Hepatocyte (in vitro differentiated cells): ENCODE data around the gene ARL17B. TPM values are rescaled to one million over a fixed set of nuclear protein-coding genes. Genes with fewer than 3 reads are reported as not detected.
"Not testable (repeated sequence)": the region's sequence is repeated elsewhere in the genome, so short reads cannot be mapped to it uniquely, and the experiment has no call there.

ENCODE experiments used
- DNase-seq: peaks from one replicate; pipeline ENCODE4 v3.0.0-alpha.2; 2016; ENCODE audit warnings: low spot score
- H2AFZ ChIP-seq: fragments of 200-600 bp; sonication (generic); 2 replicates; pipeline ENCODE4 v1.6.0; 2016; ENCODE audit warnings: antibody characterized with exemption, mild to moderate bottlenecking
- H3K27ac ChIP-seq: fragments of 200-600 bp; sonication (generic); 2 replicates; pipeline ENCODE4 v1.5.1; 2016; ENCODE audit warnings: mild to moderate bottlenecking
- H3K27me3 ChIP-seq: fragments of 200-600 bp; sonication (generic); 2 replicates; pipeline ENCODE4 v1.6.1; 2016
- H3K36me3 ChIP-seq: fragments of 200-600 bp; sonication (generic); replicated peaks from 2 replicates; pipeline ENCODE4 v1.5.1; 2016; ENCODE audit warnings: low read depth; ENCODE audit not compliant: insufficient read depth
- H3K4me1 ChIP-seq: fragments of 200-600 bp; sonication (generic); 2 replicates; pipeline ENCODE4 v1.5.1; 2016; ENCODE audit warnings: mild to moderate bottlenecking, moderate library complexity; ENCODE audit not compliant: insufficient read depth
- H3K4me2 ChIP-seq: fragments of 200-600 bp; sonication (generic); 2 replicates; pipeline ENCODE4 v1.6.0; 2016
- H3K4me3 ChIP-seq: fragments of 200-600 bp; sonication (generic); 2 replicates; pipeline ENCODE4 v1.5.1; 2016; ENCODE audit warnings: mild to moderate bottlenecking
- H3K79me2 ChIP-seq: fragments of 200-600 bp; sonication (generic); 2 replicates; pipeline ENCODE4 v1.6.0; 2017; ENCODE audit warnings: mild to moderate bottlenecking
- H3K9me2 ChIP-seq: fragments of 200-600 bp; sonication (generic); replicated peaks from 2 replicates; pipeline ENCODE4 v1.6.0; 2017; ENCODE audit warnings: mild to moderate bottlenecking; ENCODE audit not compliant: insufficient read depth
- H3K9me3 ChIP-seq: fragments of 200-600 bp; sonication (generic); 2 replicates; pipeline ENCODE4 v1.5.1; 2016; ENCODE audit warnings: low read depth, mild to moderate bottlenecking
- H4K20me1 ChIP-seq: fragments of 200-600 bp; sonication (generic); 2 replicates; pipeline ENCODE4 v1.6.0; 2016; ENCODE audit warnings: mild to moderate bottlenecking; ENCODE audit not compliant: insufficient read depth, poor library complexity, severe bottlenecking
- EZH2 ChIP-seq: fragments of 200-600 bp; sonication (generic); IDR thresholded peaks from 2 replicates; pipeline ENCODE4 v1.6.1; 2016; ENCODE audit warnings: antibody characterized with exemption, mild to moderate bottlenecking, borderline replicate concordance
- EZH2phosphoT487 ChIP-seq: fragments of 200-600 bp; sonication (generic); IDR thresholded peaks from one replicate; pipeline ENCODE4 v1.6.1; 2018; ENCODE audit warnings: antibody characterized with exemption, mild to moderate bottlenecking, low read depth, moderate library complexity; ENCODE audit not compliant: unreplicated experiment, severe bottlenecking
- WGBS: methylation state at CpG from one replicate; pipeline ENCODE4 v1.1.6; 2016; ENCODE audit warnings: low lambda C conversion rate; ENCODE audit errors: missing lambda C conversion rate; 5-methylcytosine and 5-hydroxymethylcytosine counted together
- polyA plus RNA-seq: library from polyadenylated mRNA; unstranded; fragments of >200 nt; fragmentation: Nextera tagmentation; extraction: Ambion mirVana; gene quantifications from 2 replicates; pipeline ENCODE4 v1.2.1, GENCODE V29; 2016
- total RNA-seq: library from RNA; depleted of rRNA; stranded (reverse); fragments of >200 nt; gene quantifications from 2 replicates; pipeline ENCODE4 v1.2.3, GENCODE V29; 2014
- TF ChIP-seq, protein P1 (sequence below): fragments of 200-600 bp; sonication (generic); IDR thresholded peaks from 2 replicates; pipeline ENCODE4 v1.5.1; 2016; ENCODE audit warnings: antibody characterized with exemption, mild to moderate bottlenecking; ENCODE audit not compliant: poor library complexity

The ARL17B gene
- total and polyA plus RNA-seq, 2 experiments from 2014 or later = 9.0 to 11.4 TPM

DNA sequence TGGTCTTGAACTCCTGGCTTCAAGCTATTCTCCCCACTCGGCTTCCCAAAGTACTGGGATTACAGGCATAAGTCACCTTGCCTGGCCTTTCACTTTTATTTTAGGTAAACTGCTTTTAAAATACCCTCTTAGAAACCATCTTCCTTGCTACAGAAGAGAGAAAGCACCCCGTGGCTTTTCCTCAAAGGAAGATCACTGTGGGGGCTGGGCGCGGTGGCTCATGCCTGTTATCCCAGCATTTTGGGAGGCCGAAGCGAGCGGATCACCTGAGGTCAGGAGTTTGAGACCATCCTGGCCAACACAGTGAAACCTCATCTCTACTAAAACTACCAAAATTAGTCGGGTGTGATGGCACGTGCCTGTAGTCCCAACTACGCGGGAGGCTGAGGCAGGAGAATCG lies 78.9 kb downstream of the ARL17B start:
- WGBS = 94% methylated on average over 10 of the region's 12 CpGs
- not testable (repeated sequence) for H3K4me2 ChIP-seq, DNase-seq, H4K20me1 ChIP-seq, H3K9me2 ChIP-seq, H3K9me3 ChIP-seq, H3K27me3 ChIP-seq, H3K36me3 ChIP-seq, H3K4me1 ChIP-seq, H2AFZ ChIP-seq, H3K4me3 ChIP-seq, H3K27ac ChIP-seq, H3K79me2 ChIP-seq

DNA sequence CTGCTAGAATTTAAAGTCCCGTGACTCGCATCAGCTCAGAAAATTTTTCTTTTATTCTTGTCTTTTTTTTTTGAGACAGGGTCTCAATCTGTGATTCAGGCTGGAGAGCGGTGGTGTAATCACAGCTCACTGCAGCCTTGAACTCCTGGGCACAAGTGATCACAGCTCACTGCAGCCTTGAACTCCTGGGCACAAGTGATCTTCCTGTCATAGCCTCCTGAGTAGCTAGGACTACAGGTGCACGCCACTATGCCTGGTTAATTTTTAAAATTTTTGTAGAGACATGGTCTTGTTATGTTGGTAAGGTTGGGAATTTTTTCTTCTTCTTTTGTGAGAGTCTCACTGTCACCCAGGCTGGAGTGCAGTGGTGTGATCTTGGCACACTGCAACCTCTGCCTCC lies 80.2 kb downstream of the ARL17B start:
- H3K79me2 ChIP-seq, H3K4me3 ChIP-seq, H3K36me3 ChIP-seq, H4K20me1 ChIP-seq, H3K4me2 ChIP-seq, H3K27ac ChIP-seq, H3K4me1 ChIP-seq, H3K27me3 ChIP-seq, DNase-seq, H3K9me2 ChIP-seq, H3K9me3 ChIP-seq, H2AFZ ChIP-seq: not testable (repeated sequence)
- 70% methylated on average over 4 of the region's 4 CpGs for WGBS

DNA sequence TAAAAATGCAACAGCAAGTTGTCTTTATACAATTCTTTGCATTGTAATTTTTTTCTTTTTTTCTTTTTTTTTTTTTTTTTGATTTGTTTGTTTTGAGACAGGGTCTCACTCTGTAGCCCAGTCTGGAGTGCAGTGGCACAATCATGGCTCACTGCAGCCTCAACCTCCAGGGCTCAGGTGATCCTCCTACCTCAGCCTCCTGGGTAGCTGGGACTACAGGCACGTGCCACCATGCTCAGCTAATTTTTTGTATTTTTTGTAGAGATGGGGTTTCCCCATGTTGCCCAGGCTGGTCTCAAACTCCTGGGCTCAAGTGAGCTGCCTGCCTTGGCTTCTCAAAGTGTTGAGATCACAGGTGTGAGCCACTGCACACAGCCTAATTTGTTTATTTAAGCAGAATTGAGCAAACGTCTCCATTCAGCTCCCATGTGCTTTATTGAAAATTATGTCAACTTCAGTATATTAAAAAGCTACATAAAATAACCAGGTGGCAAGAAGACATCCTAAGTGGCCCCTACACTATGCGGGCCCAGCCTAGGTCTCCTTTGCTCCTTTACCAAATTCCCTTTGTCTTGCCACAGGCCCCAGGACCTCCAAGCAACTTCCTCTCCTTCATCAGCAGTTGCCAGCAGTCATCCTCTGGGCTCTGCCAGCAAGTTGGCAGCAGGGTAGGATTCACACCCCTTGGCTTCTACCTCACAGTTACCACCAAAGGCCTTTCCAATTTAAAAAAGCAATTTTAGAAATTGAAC lies 84.7 kb downstream of the ARL17B start:
- not testable (repeated sequence) for H3K27ac ChIP-seq, H2AFZ ChIP-seq, H4K20me1 ChIP-seq, H3K4me1 ChIP-seq, H3K9me2 ChIP-seq, H3K9me3 ChIP-seq, H3K4me3 ChIP-seq, H3K27me3 ChIP-seq, H3K36me3 ChIP-seq, DNase-seq, H3K4me2 ChIP-seq, H3K79me2 ChIP-seq
- WGBS = 75% methylated on average over 3 of the region's 3 CpGs

DNA sequence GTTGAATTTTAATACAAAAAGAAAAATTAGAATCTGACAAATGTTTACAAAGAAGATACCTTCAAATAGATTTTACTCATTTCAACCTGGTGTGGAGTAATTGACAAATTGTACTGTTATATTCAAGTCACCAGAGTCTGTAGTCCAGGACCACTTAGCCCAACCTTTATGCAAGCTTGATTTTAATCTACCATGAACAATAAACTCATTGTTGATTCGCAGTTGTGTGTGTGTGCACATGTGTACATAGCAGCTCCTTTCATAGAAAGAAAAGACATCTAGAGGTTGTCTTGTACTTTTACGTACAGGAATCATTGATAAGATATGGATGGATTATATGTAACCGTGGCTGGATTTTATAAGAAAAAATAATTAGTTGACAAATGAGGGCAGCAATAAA lies 87.3 kb downstream of the ARL17B start:
- 72% methylated on average over 3 of the region's 3 CpGs for WGBS
- no peak for DNase-seq
- Histone ChIP-seq H3K36me3 (no peaks in the 10 kb centered on the region), H3K4me2 (no peak overlapping the region), H3K4me1 (no peaks in the 10 kb centered on the region), H3K4me3 (no peak overlapping the region), H4K20me1 (no peaks in the 10 kb centered on the region), H2AFZ (no peak overlapping the region), H3K79me2 (peaks cover 9% of the 10 kb centered on the region), H3K27me3 (no peaks in the 10 kb centered on the region), H3K9me3 (no peaks in the 10 kb centered on the region), H3K9me2 (no peaks in the 10 kb centered on the region), H3K27ac (no peak overlapping the region)
- TF ChIP-seq, protein P1, sequence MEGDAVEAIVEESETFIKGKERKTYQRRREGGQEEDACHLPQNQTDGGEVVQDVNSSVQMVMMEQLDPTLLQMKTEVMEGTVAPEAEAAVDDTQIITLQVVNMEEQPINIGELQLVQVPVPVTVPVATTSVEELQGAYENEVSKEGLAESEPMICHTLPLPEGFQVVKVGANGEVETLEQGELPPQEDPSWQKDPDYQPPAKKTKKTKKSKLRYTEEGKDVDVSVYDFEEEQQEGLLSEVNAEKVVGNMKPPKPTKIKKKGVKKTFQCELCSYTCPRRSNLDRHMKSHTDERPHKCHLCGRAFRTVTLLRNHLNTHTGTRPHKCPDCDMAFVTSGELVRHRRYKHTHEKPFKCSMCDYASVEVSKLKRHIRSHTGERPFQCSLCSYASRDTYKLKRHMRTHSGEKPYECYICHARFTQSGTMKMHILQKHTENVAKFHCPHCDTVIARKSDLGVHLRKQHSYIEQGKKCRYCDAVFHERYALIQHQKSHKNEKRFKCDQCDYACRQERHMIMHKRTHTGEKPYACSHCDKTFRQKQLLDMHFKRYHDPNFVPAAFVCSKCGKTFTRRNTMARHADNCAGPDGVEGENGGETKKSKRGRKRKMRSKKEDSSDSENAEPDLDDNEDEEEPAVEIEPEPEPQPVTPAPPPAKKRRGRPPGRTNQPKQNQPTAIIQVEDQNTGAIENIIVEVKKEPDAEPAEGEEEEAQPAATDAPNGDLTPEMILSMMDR = no peak
- no peak for TF ChIP-seq EZH2
- TF ChIP-seq EZH2phosphoT487 = no peak

DNA sequence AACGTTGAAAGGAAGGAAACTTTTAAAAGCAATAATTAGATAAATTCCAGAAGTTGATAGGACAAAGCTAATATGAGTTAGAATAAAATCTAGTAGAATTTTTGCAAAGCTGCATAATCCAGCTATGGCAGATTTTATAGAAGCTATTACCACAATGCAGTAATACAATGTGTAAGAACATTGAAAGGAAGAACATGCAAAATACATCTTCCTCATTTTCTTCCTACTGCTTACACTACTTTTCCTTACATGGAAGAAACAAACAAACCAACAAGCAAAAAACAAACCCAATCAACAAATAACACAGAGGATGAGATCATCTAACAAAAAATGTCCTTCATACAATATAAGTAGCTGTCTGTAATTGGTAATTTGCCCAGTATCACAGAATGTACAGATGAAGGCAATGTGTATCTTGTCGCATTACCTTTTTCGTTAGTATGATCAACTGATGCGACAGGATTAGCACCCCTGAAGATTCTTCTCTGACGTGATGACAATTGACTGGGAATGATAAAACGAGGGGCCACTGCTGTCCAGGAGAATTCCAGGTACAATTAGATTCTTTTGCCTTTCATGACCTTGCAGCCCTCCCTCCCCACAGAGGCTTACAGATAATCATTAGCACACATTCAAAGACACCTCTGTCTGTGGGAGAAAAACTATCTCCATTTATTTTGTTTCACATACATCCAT lies 87.9 kb downstream of the ARL17B start:
- no peak for DNase-seq
- no peak overlapping the region for H3K4me3 ChIP-seq
- H3K27me3 ChIP-seq = peaks cover 1% of the 10 kb centered on the region
- no peak overlapping the region for H3K27ac ChIP-seq
- peaks cover 9% of the 10 kb centered on the region for H3K79me2 ChIP-seq
- no peak overlapping the region for H3K4me2 ChIP-seq
- H3K36me3 ChIP-seq = no peaks in the 10 kb centered on the region
- WGBS = 71% methylated on average over 6 of the region's 6 CpGs
- H2AFZ ChIP-seq = no peak overlapping the region
- no peaks in the 10 kb centered on the region for H3K9me2 ChIP-seq
- TF ChIP-seq EZH2 = no peak
- TF ChIP-seq EZH2phosphoT487 = no peak
- TF ChIP-seq, protein P1 = no peak
- no peaks in the 10 kb centered on the region for H3K4me1 ChIP-seq
- H4K20me1 ChIP-seq = no peaks in the 10 kb centered on the region
- no peaks in the 10 kb centered on the region for H3K9me3 ChIP-seq
